Prostate gland (tissue), 2 donors: ENCODE data around the gene USP32.
"Not testable (repeated sequence)": the region's sequence is repeated elsewhere in the genome, so short reads cannot be mapped to it uniquely, and the experiment has no call there.

Source experiments
- POLR2A ChIP-seq: fragments of 450-650 bp; IDR thresholded peaks from one replicate; pipeline ENCODE4 v1.6.1; 2016; ENCODE audit warnings: antibody characterized with exemption, mild to moderate bottlenecking
- POLR2AphosphoS5 ChIP-seq: sonication (generic); formaldehyde crosslinking; IDR thresholded peaks from one replicate; pipeline ENCODE4 v1.6.1; 2017; ENCODE audit warnings: antibody characterized with exemption
- TF ChIP-seq, protein P1 (sequence below), 4 experiments: fragments of 200-600 bp in 2 of 4; fragments of 450-650 bp in 2 of 4; sonication (generic) in 2 of 4; IDR thresholded peaks; 1 replicate in 3 of 4; 2 replicates in 1 of 4; pipeline ENCODE4 v1.5.1; 2016 to 2019; ENCODE audit warnings: antibody characterized with exemption in 4 of 4, mild to moderate bottlenecking in 2 of 4, moderate library complexity in 2 of 4

DNA sequence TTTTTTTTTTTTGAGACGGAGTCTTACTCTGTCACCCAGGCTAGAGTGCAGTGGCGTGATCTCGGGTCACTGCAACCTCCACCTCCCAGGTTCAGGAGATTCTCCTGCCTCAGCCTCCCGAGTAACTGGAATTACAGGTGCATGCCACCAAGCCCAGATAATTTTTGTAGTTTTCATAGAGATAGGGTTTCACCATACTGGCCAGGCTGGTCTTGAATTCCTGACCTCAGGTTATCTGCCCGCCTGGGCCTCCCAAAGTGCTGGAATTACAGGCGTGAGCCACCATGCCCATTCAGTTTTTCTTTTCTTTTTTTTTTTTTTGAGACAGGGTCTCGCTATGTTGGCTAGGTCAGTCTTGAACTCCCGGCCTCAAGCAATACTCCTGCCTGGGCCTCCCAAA is 164.7 kb downstream of the USP32 start:
- TF ChIP-seq POLR2A, POLR2AphosphoS5: not testable (repeated sequence)
- TF ChIP-seq, protein P1, sequence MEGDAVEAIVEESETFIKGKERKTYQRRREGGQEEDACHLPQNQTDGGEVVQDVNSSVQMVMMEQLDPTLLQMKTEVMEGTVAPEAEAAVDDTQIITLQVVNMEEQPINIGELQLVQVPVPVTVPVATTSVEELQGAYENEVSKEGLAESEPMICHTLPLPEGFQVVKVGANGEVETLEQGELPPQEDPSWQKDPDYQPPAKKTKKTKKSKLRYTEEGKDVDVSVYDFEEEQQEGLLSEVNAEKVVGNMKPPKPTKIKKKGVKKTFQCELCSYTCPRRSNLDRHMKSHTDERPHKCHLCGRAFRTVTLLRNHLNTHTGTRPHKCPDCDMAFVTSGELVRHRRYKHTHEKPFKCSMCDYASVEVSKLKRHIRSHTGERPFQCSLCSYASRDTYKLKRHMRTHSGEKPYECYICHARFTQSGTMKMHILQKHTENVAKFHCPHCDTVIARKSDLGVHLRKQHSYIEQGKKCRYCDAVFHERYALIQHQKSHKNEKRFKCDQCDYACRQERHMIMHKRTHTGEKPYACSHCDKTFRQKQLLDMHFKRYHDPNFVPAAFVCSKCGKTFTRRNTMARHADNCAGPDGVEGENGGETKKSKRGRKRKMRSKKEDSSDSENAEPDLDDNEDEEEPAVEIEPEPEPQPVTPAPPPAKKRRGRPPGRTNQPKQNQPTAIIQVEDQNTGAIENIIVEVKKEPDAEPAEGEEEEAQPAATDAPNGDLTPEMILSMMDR (IDR thresholded peaks at IDR 0.05): not testable (repeated sequence)
